ENCODE data around the gene TRAPPC2L.

Gene TRAPPC2L

GRCh38 chr16:88859381-88860091 is 2.6 kb downstream of the TRAPPC2L start:
- H3K4me3 ChIP-seq (replicated peaks; ENCODE audit: low read depth, low read length), result no peak overlapping the region
- TF ChIP-seq CTCF (IDR thresholded peaks at IDR 0.05; ENCODE audit: low read length, missing control alignments), result no peak
- DNase-seq (ENCODE audit: low read depth), result no peak

GRCh38 chr16:88861359-88861758 is 4.4 kb downstream of the TRAPPC2L start:
- DNase-seq (ENCODE audit: low read depth), result no peak
- H3K4me3 ChIP-seq (replicated peaks; ENCODE audit: low read depth, low read length), result no peak overlapping the region
- no peak for TF ChIP-seq CTCF (IDR thresholded peaks at IDR 0.05; ENCODE audit: low read length, missing control alignments)

- no peak for DNase-seq (ENCODE audit: low read depth)
- H3K4me3 ChIP-seq (replicated peaks; ENCODE audit: low read depth, low read length), result no peak overlapping the region
- no peak for TF ChIP-seq CTCF (IDR thresholded peaks at IDR 0.05; ENCODE audit: low read length, missing control alignments)
These were observed 6.0 kb downstream of the TRAPPC2L start for GRCh38 chr16:88862968-88863367.

- no peak for DNase-seq (ENCODE audit: low read depth)
- TF ChIP-seq CTCF (IDR thresholded peaks at IDR 0.05; ENCODE audit: low read length, missing control alignments), result no peak
These were observed 6.5 kb downstream of the TRAPPC2L start for GRCh38 chr16:88863426-88863825.

GRCh38 chr16:88864099-88864498 is 7.2 kb downstream of the TRAPPC2L start:
- no peak for DNase-seq (ENCODE audit: low read depth)
- H3K4me3 ChIP-seq (replicated peaks; ENCODE audit: low read depth, low read length), result no peak overlapping the region
- no peak for TF ChIP-seq CTCF (IDR thresholded peaks at IDR 0.05; ENCODE audit: low read length, missing control alignments)

More at GRCh38 chr16:88863426-88863825, 6.5 kb downstream of the TRAPPC2L start:
- H3K4me3 ChIP-seq (replicated peaks; ENCODE audit: low read depth, low read length), result no peak overlapping the region

GRCh38 chr16:88864521-88864920 is 7.6 kb downstream of the TRAPPC2L start:
- no peak for DNase-seq (ENCODE audit: low read depth)
- TF ChIP-seq CTCF (IDR thresholded peaks at IDR 0.05; ENCODE audit: low read length, missing control alignments), result no peak
- H3K4me3 ChIP-seq (replicated peaks; ENCODE audit: low read depth, low read length), result no peak overlapping the region

GRCh38 chr16:88865310-88865709 is 8.4 kb downstream of the TRAPPC2L start:
- TF ChIP-seq CTCF (IDR thresholded peaks at IDR 0.05; ENCODE audit: low read length, missing control alignments), result no peak
- DNase-seq (ENCODE audit: low read depth), result no peak
- H3K4me3 ChIP-seq (replicated peaks; ENCODE audit: low read depth, low read length), result no peak overlapping the region
